ENCODE measurements around the gene ANGPT4.
"Not testable (repeated sequence)": the region's sequence is repeated elsewhere in the genome, so short reads cannot be mapped to it uniquely, and the experiment has no call there.

ANGPT4 gene

DNA sequence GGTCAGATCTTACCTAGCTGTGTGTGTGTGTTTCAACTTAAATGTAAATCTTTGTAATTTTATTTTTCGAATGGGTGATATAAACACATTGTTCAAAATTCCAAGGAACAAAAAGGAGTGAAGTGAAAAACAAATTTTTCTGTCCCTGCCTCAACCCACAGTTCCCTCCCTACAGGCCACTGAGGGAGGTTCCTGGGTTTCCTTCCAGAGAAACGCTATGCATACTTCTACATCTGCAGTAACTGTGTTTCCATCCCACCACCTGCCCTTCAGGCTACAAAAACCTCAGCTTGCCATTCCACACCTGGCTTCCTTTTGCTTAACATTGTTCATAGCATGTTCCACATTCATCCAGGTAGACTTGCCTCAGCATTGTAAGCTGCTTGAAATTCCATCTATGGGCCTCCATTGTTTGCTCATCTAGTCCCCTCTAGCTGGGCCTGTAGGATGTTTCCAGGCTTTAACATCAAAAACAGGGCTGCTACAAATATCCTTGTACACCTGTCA is 12.0 kb downstream of the ANGPT4 start:
- no peak for TF ChIP-seq MYC (IDR thresholded peaks at IDR 0.05; ENCODE audit: low read depth, low read length)
- TF ChIP-seq, protein P1, sequence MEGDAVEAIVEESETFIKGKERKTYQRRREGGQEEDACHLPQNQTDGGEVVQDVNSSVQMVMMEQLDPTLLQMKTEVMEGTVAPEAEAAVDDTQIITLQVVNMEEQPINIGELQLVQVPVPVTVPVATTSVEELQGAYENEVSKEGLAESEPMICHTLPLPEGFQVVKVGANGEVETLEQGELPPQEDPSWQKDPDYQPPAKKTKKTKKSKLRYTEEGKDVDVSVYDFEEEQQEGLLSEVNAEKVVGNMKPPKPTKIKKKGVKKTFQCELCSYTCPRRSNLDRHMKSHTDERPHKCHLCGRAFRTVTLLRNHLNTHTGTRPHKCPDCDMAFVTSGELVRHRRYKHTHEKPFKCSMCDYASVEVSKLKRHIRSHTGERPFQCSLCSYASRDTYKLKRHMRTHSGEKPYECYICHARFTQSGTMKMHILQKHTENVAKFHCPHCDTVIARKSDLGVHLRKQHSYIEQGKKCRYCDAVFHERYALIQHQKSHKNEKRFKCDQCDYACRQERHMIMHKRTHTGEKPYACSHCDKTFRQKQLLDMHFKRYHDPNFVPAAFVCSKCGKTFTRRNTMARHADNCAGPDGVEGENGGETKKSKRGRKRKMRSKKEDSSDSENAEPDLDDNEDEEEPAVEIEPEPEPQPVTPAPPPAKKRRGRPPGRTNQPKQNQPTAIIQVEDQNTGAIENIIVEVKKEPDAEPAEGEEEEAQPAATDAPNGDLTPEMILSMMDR (IDR thresholded peaks at IDR 0.05; ENCODE audit: low read depth, low read length), result no peak
- TF ChIP-seq POLR2A (IDR thresholded peaks at IDR 0.05; ENCODE audit: extremely low read depth, insufficient read length), result no peak
- TF ChIP-seq, protein P2, sequence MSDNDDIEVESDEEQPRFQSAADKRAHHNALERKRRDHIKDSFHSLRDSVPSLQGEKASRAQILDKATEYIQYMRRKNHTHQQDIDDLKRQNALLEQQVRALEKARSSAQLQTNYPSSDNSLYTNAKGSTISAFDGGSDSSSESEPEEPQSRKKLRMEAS (IDR thresholded peaks at IDR 0.05; ENCODE audit: low read depth, low read length), result no peak
- no peak for DNase-seq (ENCODE audit: low read depth)
- H3K4me3 ChIP-seq (ENCODE audit: low read depth, low read length), result no peak overlapping the region

DNA sequence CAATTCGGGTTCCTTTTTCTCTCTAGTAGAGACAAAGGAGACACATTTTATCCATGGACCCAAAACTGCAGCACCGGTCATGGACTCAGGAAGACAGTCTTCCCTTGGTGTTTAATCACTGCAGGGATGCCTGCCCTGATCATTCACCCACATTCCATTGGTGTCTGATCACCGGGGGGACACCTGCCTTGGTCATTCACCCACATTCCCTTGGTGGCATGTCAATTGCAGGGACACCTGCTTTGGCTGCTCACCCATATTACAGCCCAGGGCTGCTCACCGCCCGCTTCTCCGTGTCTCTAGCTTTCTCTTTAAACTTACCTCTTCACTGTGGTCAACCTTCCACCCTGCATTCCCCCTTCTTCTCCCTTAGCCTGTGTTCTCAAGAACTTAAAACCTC is 18.7 kb downstream of the ANGPT4 start:
- DNase-seq (ENCODE audit: low read depth); H3K4me3 ChIP-seq (ENCODE audit: low read depth, low read length): not testable (repeated sequence)

DNA sequence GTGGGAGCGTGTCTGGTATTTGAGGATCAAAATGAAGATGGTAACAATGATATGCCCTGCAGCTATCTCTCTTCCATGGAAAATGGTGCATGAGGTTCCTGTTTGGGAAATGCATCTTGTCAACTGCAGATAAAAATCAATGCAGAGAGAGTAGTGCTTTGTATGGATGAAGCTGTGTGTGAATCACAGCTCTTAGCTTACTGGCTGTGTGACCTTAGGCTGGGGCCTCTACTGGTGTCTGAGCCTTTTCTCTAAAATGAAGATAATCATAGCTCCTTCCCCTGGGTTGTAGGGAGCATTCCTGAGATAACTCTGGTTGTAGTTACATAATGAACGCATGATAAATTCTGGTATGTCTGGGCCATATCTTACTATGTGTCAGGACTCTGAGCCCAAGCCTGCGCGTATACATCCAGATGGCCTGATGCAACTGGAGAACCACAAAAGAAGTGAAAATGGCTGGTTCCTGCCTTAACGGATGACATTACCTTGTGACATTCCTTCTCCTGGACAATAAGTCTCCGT is 19.6 kb downstream of the ANGPT4 start:
- no peak for DNase-seq (ENCODE audit: low read depth)
- no peak overlapping the region for H3K4me3 ChIP-seq (ENCODE audit: low read depth, low read length)
- TF ChIP-seq, protein P2 (IDR thresholded peaks at IDR 0.05; ENCODE audit: low read depth, low read length), result no peak
- TF ChIP-seq MYC (IDR thresholded peaks at IDR 0.05; ENCODE audit: low read depth, low read length), result no peak
- TF ChIP-seq POLR2A (IDR thresholded peaks at IDR 0.05; ENCODE audit: extremely low read depth, insufficient read length), result no peak
- TF ChIP-seq, protein P1 (IDR thresholded peaks at IDR 0.05; ENCODE audit: low read depth, low read length), result no peak

- not testable (repeated sequence) for DNase-seq (ENCODE audit: low read depth); H3K4me3 ChIP-seq (ENCODE audit: low read depth, low read length)
Observed at GRCh38 chr20:892371-892770, 23.8 kb downstream of the ANGPT4 start.

GRCh38 chr20:891706-892080 is 24.4 kb downstream of the ANGPT4 start:
- H3K4me3 ChIP-seq (ENCODE audit: low read depth, low read length), result no peak overlapping the region
- TF ChIP-seq MYC (IDR thresholded peaks at IDR 0.05; ENCODE audit: low read depth, low read length), result no peak
- no peak for DNase-seq (ENCODE audit: low read depth)

DNA sequence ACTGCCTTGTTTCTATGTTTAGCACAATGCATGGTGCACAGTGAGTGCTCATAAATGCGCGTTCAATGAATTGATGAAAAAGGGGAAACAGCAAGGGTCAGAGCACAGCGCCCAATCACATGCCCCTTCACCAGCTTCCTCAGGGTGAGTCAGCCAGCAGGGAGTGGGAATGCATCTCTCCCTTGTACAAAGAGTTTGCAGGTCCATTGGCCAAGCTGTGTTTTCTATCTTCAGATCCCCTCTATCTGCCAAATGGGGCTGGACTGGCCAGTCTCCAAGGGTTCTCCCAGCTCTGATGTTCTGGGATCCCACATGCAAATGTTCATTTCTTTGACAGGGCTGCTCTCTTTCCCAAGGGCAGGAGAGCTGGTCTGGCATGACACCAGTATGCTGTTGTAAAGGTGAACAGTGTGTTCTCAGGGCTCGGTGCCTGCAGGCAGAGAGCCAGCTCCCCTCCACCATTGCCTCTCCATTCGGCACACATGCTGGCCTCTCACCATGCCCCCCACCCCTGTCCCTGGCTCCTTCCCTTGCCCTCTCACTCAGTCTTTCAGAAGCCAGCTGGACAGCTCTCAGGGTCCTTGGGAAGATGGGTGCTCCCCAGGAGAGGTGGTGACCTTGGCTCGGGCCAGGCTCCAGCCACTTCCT is 25.0 kb downstream of the ANGPT4 start:
- peak; percentile 30 for DNase-seq (ENCODE audit: low read depth)
- TF ChIP-seq MYC (IDR thresholded peaks at IDR 0.05; ENCODE audit: low read depth, low read length), result no peak
- TF ChIP-seq, protein P2 (IDR thresholded peaks at IDR 0.05; ENCODE audit: low read depth, low read length), result no peak
- TF ChIP-seq, protein P1 (IDR thresholded peaks at IDR 0.05; ENCODE audit: low read depth, low read length), result no peak
- TF ChIP-seq POLR2A (IDR thresholded peaks at IDR 0.05; ENCODE audit: extremely low read depth, insufficient read length), result no peak

GRCh38 chr20:890666-891057 is 25.5 kb downstream of the ANGPT4 start:
- no peak for DNase-seq (ENCODE audit: low read depth)
- TF ChIP-seq, protein P2 (IDR thresholded peaks at IDR 0.05; ENCODE audit: low read depth, low read length), result no peak
- TF ChIP-seq MYC (IDR thresholded peaks at IDR 0.05; ENCODE audit: low read depth, low read length) (no peak), POLR2A (IDR thresholded peaks at IDR 0.05; ENCODE audit: extremely low read depth, insufficient read length) (no peak)
- TF ChIP-seq, protein P1 (IDR thresholded peaks at IDR 0.05; ENCODE audit: low read depth, low read length), result no peak
- no peak overlapping the region for H3K4me3 ChIP-seq (ENCODE audit: low read depth, low read length)

More for the DNA sequence above, 25.0 kb downstream of the ANGPT4 start:
- H3K4me3 ChIP-seq (ENCODE audit: low read depth, low read length), result no peak overlapping the region
